NCI-H2171 treated with DMSO at 0.1 percent for 48 hours (cell line): ENCODE results near the gene SYNGR2.

Source experiments
- DNase-seq: peaks from one replicate; lab custom pipeline; 2025; lab: John Stamatoyannopoulos, UW

SYNGR2 gene, protein sequence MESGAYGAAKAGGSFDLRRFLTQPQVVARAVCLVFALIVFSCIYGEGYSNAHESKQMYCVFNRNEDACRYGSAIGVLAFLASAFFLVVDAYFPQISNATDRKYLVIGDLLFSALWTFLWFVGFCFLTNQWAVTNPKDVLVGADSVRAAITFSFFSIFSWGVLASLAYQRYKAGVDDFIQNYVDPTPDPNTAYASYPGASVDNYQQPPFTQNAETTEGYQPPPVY

DNA sequence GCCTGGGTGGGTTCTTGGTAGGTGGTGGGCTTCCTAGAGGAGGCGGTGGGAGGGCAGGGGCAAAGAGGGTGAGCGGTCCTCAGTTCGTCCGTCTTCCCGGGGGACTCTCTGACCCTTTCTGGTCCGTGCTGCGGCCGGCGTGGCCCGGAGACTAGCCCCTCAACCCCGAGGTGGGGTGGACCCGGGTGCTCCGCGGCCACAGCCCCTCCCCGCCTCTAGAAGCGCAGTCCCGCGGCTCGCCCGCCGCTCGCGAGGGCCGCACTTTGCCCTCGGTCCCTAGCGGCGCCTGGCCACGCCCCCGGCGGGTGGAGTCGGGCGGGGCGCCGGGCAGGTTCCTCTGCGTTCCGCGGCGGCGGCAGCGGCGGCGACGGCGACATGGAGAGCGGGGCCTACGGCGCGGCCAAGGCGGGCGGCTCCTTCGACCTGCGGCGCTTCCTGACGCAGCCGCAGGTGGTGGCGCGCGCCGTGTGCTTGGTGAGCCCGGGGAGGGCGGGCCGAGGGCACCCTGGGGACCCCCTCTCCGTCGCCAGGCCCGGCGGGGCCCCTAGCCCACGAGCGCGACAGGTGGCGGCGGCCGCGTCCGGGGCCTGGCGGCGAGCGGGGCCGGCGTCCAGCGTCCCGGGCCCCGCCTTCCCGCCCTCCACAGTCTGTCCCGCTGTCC is at the start of gene SYNGR2:
Gene SYNGR2, plus strand, starts transcription at position 340 of the 661 bp plus-strand sequence. Its CDS starts 36 bp downstream, at position 376.
- DNase-seq, result peak; percentile 75

DNA sequence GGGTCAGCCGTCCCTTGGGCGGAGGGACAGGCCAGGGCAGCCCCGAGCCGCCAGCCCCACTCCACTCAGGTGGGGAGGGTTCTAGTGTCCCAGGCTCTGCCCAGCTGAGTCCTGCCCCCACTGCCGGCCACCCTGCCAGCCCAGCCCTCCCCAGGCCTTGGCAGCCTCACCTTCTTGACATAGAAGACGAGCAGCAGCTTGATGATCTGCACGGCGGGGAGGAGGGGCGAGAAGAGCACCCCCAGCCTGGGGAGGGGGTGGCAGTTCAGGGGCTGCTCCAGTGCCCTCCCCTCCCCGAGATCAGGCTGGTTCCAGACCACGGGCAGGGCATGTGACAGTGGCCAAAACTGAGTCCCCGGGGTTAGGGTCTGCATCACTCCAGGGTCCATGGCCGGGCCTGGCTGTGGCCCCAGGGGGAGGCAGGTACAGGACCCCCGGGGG is 49.6 kb upstream of the SYNGR2 start:
- DNase-seq, result no peak

DNA sequence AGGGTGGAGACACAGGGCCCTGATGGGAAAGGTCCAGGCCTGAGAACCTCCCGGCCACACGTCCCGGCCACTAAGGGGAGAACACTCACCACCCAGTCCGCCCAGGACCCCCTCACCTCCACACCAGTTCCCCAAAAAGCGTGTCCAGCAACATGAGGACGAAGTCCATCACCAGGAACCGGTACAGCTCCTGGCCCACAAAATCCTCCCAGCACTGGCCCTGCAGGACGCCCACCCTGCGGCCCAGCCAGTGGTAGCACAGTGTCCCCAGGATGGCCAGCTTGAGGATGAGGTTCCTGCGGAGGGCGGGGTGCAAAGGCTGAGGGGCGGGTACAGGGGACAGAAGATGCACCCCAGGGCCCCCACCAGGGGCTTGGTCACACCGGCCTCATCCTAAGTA is 47.8 kb upstream of the SYNGR2 start:
- DNase-seq, result no peak

DNA sequence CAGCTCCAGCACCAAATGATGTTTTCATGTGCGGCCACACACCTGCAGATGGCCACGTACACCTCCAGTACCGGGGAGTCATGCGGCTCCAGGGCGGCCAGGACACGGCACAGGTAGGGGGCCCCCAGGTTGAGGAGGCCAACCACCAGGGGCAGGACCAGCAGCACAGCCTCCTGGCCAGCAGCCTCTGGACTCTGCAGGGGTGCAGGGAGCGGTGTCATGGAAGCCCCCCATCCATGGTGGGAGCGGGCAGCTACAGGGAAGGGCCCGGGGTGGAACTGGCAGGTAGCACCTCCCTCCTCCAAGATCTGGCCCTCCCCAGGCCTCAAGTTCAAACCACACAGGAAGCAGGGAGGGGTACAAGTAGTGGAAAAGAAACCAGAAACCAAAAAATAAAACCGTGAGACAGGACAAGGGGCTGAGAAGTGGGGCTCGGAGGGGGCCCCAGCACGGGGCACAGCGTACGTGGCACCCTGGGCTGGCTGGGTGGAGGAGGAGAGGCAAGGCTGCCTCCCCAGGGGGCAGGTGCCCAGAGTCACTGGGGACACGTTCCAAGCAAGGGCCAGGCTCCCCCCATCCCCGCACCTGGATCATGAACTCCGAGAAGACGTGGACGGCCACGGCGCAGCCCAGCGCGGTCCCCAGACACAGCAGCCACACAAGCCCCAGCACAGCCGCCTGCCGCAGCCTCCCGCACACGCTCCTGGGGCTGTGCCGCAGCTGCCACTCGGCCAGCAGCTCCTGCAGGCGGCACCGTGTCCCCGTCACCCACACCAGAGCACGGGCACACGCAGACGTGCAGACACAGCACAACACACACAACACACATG is 47.2 kb upstream of the SYNGR2 start:
- DNase-seq, result no peak

DNA sequence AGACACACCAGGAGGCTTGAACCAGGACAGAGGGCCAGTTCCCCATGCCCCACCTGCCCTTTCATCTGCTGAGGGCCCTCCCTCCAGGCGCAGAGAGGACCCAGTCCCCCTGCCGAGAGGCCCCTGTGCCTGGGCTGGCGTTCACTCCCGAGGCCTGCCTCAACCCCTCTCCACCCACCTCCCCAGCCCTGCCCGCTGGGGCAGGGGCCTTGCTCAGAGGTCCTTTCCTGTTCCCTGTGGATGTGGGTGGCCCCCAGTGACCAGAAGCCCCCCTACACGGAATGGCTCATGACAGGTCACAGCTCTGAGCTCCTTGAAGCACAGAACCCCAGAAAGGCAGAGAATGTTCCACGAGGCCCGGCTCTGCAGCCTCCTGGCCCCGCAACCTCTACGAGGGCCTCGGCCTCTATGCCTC is 46.6 kb upstream of the SYNGR2 start:
- no peak for DNase-seq

DNA sequence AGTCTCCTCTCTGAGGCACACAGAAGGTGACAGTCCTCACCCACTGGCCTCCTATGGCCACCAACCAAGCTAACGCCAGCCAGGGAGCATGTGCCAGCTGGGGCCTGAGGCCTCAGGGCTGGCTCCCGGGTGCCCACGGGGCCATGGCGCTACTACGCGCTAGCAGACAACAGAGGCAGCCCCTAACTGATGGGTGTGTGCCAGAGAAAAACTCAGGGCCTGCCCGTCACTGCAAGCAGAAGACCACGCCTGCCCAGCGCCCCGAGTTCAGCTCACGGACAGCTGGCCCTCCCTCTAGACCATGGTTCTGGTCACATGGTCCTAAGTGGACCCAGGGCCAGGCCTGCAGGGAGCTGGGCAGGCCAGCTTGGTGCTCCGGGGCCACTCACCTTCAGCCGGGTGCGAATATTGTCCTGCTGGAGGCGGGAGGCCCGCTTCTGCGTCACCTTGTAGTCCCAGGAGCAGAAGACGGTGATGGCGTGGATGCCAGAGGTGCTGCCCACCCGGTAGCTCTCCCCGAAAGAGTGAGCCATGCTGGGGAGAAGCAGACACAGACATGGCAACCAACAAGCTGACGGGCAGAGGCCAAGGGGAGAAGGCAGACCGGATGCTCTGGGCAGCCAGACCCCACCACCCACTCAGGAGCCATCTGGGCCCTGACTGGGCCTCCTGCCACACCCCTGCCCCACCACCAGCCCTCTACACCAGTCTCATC is 46.0 kb upstream of the SYNGR2 start:
- no peak for DNase-seq

DNA sequence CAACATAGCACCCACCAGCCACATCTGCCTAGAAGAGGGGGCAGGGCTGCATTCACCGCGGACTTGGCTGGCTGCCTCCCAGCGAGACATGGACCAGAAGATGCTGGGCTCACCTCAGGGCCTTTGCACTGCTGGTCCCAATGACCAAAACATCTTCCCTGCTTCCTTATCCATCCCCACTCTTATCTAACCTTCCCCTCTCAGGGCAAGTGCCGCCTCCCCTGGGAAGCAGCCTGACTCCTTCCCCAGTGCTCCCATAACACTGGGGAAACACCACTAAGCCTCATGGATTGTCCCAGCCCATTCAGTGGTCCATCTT is 45.5 kb upstream of the SYNGR2 start:
- DNase-seq, result no peak

DNA sequence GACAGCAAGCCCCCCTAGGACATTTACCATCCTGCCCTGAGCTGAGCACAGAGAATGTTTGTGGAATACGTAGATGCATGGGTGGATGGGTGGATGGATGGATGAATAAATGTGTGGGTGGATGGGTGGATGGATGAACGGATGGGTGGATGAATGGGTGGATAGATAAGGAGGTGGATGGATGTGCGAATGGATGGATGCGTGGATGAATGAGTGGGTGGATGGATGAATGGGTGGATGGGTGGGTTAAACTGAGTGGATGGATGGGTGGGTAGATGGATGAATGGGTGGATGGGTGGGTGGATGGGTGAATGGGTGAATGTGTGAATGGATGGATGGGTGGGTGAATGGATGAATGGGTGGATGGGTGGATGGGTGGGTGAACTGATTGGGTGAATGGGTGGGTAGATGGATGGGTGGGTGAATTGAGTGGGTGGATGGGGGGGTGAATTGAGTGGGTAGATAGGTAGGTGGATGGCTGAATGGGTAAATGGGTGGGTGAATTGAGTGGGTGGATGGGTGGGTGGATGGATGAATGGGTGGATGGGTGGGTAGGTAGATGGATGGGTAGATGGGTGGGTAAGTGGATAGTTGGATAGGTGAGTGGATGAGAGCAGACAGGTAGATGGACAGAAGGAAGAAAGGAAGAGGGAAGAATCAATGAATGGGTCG is 45.0 kb upstream of the SYNGR2 start:
- DNase-seq, result no peak

DNA sequence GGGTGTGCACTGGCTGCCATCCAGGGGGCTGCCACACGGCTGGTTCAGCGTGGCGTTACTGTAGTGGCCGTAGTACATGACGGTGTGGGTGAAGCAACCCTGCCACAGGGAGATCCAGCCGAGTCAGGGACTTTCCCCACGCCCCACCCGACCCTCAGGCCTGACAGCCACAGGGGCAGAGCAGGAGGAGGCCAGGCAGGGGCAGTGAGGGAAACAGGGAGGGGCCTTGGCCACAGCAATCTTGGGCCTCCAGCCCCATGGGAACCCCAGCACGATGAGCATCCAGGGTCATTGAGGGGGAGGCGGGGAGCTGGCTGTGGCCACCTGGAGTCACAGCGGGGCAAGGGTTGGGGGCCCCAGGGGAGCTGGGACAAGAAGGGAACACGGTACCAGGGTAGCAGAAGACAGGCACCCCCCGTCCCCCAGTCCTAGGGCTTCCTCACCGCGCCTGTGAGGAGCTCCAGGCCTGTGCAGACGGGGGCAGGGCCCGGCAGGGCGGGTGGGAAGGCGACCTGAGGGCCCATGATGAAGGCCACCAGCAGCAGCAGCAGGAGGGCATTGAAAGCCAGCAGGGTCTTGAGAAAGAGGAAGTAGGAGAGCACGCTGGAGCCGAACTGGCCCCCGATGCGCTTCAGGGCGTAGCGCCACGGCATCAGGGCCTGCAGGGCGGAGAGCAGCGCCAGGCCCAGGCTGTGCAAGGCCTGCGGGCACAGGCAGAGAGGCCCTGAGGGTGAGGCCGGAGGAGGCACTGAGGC is 44.1 kb upstream of the SYNGR2 start:
- no peak for DNase-seq

DNA sequence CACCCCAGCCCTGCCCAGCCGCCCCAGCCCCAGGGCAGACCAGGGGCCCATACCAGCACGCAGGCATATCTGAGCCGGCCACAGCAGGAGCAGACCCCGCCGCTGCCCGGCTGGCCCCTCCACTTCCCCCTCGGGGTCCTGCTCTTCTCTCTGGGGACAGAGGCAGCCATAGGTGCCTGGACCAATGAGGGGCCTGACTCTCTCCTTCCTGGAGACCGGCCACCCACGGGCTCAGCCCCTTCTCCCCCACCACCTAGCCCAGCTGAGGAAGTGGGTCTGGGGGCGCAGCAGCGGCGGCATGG is 43.6 kb upstream of the SYNGR2 start:
- DNase-seq, result no peak

DNA sequence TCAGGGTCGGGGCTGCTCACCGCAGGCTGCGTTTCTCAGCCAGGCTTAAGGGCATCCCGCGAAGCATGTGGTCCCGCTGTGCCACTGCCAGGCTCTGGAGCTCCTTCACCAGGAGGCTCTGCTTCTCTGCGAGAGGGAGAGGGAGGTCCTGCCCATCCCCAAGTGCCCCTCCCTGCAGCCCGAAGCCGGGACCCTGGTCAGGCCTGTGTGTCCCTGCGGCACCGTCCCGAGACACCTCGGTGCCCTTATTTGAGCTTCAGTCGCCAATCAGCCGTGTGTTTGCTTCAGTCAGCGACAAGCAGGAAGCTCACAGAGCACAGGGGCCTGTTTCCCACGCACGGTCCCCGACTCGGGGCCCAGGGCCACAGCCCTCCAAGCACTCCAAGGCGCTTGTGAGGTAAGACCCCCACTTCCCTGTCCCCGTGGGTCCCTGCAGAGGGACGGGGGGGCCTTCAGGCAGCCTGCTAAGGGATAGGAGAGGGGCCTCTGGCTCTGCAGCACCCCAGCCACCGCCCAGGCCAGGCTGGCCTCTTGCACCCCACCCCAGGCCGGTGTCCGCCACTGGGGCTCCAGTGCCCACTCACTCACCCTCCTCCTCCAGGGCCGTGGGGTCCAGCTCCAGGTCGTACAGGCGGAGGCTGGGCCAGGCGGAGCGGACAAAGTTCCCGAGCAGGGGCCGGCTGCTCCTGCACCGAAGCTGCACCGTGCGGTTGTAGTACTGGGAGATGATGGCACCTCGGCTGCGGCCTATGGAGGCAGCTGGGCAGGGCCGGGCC is 43.1 kb upstream of the SYNGR2 start:
- DNase-seq, result no peak

DNA sequence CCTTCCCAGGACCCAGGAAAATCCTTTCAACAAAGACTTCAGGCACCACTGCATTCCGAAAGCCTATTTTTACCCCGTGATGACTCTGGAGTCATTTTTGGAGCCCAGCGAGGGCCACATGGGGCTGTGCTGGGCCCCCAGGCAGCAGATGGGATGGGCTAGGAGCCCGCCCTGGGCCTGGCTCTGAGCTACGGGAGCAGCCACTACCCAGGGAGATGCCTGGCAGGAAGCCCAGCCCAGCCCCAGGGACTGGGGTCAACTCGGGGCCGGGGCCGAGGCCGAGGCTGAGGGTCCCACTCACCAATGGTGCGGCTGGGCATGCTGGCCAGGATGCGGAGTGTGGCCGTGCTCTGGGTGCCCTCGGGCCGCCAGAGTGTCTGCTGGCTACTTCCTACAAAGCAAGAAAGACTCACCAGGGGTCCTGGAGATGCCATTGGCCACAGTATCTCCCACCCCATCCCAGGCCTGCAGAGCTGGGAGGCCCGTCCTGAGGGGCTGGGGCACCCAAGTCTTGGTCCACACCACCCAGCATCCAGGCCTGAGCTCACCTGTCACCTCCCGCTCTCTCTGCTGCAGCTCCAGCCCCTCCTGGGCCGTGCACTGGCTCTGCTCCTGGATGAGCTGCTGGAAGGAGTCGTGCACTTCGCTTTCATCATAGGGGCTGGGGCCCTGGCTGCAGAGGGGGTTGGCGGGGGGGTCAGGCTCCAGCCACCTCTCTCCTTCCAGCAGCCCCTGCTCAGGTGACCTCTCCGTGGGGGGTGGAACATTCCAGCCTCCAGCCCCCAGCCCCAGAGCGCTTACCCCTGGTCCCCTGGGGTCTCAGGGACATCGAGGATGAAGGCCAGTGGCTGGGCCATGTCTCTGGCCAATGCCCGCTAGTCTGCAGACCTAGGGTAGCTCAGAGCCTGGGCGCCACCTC is 42.1 kb upstream of the SYNGR2 start:
- peak; percentile 71 for DNase-seq

DNA sequence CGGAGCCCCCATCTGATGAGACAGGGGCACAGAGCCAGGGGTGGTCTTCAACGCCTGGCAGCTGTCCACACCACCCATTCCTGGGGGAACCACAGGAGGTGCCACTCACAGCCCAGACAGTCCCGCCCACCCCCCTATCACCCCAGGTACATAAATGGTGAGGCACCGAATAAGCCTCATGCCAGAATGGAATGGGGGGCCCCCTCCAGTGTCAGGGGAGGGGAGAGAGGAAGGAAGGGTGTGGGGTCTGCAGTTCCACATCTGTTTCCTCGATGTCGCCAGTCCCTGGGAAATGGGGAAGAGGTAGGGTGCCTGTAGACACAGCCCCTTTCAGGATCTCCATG is 41.5 kb upstream of the SYNGR2 start:
- no peak for DNase-seq

DNA sequence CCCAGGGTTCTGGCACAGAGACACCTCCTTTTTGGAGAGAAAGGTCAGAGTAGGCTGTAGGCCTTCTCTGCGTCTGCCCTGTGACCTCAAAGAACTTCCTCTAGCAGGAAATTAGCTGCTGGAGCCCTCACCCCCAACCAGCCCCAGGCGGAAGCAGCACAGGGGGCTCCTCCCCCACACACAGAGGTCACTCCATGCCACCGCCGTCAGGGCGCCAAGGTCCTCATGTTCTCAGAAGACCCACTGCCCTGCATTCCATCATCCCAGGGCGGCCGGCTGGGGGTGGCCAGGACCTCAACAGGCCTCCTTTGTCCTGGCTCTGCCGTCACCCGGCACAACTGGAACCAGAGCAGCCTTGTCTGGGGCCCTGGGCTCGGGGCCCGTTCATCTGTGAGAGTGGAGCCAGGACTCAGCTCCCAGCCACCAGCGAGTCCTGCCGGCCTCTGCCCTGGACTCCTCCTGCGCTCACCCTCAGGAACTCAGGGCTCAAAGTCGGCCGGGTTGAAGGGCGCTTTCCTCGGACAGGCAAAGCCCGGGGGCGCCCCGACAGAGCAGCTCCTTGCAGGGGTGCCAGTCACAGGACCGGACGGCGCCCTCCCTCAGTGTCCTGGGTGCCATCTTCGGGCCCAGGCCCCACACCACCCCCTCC is 41.0 kb upstream of the SYNGR2 start:
- DNase-seq, result no peak

DNA sequence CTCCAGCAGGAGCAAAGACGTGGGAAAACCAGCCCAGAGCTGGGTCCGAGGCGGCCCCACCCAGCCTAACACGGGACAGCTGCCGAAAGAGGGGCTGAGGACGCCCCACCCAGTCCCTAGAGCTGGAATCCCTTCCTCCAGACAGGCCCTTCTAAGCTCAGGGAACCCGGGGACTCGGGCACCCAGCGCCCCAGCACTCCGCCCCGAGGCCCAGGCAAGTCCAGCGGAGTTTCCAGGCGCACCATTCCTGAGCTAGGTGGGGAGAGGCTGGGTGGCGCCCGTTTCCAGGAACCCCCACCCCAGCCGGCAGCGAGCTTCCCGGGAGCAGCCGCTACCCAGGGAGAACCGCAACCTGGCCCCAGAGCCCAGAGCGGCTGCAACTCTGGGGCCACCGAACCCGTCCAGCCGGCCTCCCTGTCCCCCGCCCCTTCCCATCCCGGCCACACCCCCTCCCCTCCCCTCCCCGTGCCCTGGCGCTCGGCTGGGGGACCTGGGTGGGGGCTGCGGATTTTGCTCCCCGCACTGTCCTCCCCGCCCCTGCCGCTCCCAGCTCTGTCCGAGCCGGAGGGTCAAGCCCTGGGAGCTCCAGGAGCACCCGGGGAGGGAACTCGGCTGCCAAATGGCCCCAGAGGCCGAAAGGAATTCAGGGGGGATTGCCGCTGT is 40.4 kb upstream of the SYNGR2 start:
- DNase-seq, result peak; percentile 18

DNA sequence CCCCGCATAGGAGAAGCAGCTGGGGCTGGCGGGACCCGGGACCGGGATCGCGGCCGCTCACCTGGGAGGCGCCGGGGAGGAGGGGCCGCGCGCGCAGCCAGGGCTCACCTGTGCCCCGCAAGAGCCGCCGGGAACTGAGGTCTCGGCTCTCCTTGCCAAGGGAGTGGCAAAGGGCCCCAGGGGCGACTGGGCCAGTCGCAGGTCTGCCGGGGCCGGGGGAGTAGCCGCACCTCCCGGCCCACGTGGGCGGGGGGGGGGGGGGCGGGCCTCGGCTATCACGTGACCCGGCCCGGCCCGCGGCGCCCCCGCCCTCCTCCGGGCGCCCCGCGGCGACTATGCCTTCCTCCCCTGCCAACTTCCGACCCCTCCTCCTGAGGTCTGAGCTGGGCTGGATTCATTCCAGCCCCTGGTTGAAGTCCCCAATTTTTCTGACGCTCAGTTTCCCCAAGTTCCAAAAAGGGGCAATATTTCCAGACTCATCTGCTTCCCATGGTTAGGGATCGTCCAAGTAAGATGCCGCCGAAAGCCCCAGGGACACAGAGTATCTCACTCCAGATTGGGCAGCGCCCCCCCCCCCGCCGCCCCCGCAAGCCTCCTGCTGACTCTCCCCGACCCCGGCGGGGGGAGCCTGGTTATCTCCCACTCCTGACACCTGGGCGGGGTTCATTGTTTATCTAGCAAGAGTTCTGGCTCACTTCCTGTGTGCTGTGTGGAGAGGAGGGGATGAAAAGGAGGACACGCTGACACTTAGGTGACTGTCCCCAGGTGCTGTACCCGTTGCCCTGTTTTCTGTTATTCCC is 39.6 kb upstream of the SYNGR2 start, which contains the start of gene TMC6:
Gene TMC6, minus strand, starts transcription at position 205 of the 800 bp plus-strand sequence. CDS start 1,923 bp downstream, outside the sequence.
- peak; percentile 81 for DNase-seq

DNA sequence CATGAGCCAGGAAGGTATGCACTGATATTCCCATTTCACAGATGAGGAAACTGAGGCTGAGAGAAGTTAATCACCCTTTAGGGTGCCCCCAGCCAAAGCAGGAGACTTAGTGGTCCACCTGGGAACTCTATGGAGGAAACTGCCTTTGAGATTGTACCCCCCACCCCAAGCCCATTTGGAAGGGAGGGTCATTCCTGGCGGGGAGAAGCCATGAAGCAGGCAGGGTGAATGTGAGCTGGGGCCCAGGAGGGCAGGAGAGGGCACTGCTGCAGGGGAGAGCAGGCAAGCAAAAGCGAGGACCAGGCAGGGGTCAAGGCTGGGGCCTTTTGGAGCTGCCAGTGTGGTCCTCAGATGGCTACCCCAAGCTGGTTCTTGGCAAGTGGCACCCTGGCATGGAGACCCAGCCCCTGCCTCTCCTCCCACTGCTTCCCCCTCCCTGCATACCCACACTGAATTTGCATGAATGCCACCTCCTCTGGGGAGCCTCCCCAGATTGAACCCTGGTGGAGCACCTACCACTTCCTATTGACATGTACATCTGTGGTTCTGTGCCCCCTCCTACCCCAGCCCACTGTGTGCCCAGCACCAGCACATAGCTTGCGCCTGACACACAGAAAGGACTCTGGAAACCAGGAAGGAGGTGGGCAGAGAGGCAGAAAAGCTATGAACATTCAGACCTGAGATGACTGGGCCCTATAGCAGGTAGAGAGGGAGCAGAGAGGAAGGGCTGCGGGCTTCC is 38.9 kb upstream of the SYNGR2 start:
- DNase-seq, result no peak
